ENCODE measurements around the gene ITGA2. TPM values are rescaled to one million over a fixed set of nuclear protein-coding genes. Genes with fewer than 3 reads are reported as not detected.
A peak's percentile ranks its signal among the peaks of the same experiment; 100 is the strongest.

Gene ITGA2
- total RNA-seq, 1 experiment from 2014 or later = 0.69 TPM

DNA sequence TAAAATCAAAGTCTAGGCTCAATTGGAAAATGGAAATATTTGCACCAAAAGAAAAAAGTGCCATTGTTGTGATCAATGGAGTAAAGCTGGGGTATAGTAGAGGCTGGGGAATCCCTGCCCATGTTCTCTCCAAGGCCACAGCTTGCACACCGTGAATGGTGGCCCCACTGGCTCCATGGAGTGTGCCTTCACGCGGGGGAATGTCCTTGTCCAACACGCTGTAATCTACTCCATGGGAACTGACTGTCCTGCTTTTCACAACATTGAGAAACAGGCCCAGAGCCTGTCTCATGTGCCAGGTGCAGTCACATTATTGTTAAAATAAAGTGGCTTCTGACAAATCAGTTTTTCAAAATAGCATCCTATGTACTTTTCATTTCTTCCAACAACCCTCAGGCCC lies 33.1 kb upstream of the ITGA2 start:
- H3K4me1 ChIP-seq (ENCODE audit: insufficient read depth, low read length, poor library complexity, severe bottlenecking) = no peaks in the 10 kb centered on the region
- H3K4me3 ChIP-seq (ENCODE audit: low read depth, low read length, poor library complexity, severe bottlenecking) = no peak overlapping the region
- ChIA-PET POLR2A (ENCODE audit: low non-redundant PET) (no interaction called here), CTCF (no interaction called here)
- H3K9me3 ChIP-seq (ENCODE audit: low read depth, low read length, poor library complexity, severe bottlenecking) = no peaks in the 10 kb centered on the region
- BruUV-seq (replicated peaks) = no TSS peak
- H3K36me3 ChIP-seq (ENCODE audit: insufficient read depth, low read length, poor library complexity, severe bottlenecking) = no peaks in the 10 kb centered on the region
- TF ChIP-seq, protein P1, sequence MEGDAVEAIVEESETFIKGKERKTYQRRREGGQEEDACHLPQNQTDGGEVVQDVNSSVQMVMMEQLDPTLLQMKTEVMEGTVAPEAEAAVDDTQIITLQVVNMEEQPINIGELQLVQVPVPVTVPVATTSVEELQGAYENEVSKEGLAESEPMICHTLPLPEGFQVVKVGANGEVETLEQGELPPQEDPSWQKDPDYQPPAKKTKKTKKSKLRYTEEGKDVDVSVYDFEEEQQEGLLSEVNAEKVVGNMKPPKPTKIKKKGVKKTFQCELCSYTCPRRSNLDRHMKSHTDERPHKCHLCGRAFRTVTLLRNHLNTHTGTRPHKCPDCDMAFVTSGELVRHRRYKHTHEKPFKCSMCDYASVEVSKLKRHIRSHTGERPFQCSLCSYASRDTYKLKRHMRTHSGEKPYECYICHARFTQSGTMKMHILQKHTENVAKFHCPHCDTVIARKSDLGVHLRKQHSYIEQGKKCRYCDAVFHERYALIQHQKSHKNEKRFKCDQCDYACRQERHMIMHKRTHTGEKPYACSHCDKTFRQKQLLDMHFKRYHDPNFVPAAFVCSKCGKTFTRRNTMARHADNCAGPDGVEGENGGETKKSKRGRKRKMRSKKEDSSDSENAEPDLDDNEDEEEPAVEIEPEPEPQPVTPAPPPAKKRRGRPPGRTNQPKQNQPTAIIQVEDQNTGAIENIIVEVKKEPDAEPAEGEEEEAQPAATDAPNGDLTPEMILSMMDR (conservative IDR thresholded peaks at IDR 0.05; ENCODE audit: low read depth, low read length) = no peak
- TF ChIP-seq EZH2 (IDR thresholded peaks at IDR 0.05; ENCODE audit: borderline replicate concordance, low read depth, low read length, poor library complexity, severe bottlenecking) = no peak
- intact Hi-C loops (cut with micrococcal nuclease; ENCODE audit: unreplicated experiment) = no loop called here
- H3K27ac ChIP-seq (ENCODE audit: low read depth, low read length, poor library complexity, severe bottlenecking) = no peak overlapping the region
- H3K27me3 ChIP-seq (replicated peaks; ENCODE audit: insufficient read depth, low read depth, low read length, poor library complexity) = no peaks in the 10 kb centered on the region
- no peak for DNase-seq (ENCODE audit: low spot score)

DNA sequence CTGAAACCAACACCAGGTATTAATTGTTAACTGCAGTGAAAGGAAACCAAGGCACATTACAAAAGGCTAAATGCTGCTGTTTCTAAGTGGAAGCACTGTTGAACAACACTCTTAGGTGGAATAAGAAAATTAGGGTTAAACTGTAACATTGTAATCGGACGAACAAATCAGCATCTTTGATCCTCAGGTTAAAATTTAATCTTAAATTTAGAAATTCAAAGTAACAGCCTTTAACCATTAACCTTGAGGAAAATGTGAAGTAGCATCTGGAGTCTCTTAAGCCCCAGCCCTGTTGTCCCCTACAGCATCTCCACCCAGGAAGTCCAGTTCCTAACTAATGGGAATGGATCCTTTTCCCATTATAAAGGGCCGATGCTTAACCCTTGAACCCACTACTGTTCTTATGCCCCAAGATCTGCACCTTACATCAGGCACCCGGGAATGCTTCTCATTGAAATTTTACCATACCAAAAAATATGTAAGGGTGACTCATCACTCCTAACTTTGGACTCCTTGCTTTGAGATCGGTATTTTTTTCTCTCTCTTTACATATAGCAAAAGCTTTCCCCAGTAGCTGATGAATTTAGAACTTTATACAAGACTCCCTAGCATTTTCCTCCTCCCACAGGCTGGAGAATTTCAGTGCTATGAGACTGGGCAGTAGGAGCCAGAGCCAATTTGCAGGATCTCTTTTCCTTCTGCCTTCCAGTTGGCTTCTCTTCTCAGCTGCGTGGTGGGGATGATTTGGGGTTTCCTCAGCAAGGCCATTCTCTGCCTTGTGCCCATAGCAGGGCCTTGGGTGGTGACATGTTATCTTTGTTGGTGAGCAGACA lies 32.0 kb upstream of the ITGA2 start:
- no TSS peak for BruUV-seq (replicated peaks)
- no peaks in the 10 kb centered on the region for H3K27me3 ChIP-seq (replicated peaks; ENCODE audit: insufficient read depth, low read depth, low read length, poor library complexity)
- no peaks in the 10 kb centered on the region for H3K4me1 ChIP-seq (ENCODE audit: insufficient read depth, low read length, poor library complexity, severe bottlenecking)
- DNase-seq (ENCODE audit: low spot score) = no peak
- no peak overlapping the region for H3K4me3 ChIP-seq (ENCODE audit: low read depth, low read length, poor library complexity, severe bottlenecking)
- no peaks in the 10 kb centered on the region for H3K9me3 ChIP-seq (ENCODE audit: low read depth, low read length, poor library complexity, severe bottlenecking)
- no peaks in the 10 kb centered on the region for H3K36me3 ChIP-seq (ENCODE audit: insufficient read depth, low read length, poor library complexity, severe bottlenecking)
- intact Hi-C loops (cut with micrococcal nuclease; ENCODE audit: unreplicated experiment) = no loop called here
- no peak for TF ChIP-seq EZH2 (IDR thresholded peaks at IDR 0.05; ENCODE audit: borderline replicate concordance, low read depth, low read length, poor library complexity, severe bottlenecking)
- TF ChIP-seq, protein P1 (conservative IDR thresholded peaks at IDR 0.05; ENCODE audit: low read depth, low read length) = no peak
- H3K27ac ChIP-seq (ENCODE audit: low read depth, low read length, poor library complexity, severe bottlenecking) = no peak overlapping the region
- ChIA-PET POLR2A (ENCODE audit: low non-redundant PET) (no interaction called here), CTCF (no interaction called here)

DNA sequence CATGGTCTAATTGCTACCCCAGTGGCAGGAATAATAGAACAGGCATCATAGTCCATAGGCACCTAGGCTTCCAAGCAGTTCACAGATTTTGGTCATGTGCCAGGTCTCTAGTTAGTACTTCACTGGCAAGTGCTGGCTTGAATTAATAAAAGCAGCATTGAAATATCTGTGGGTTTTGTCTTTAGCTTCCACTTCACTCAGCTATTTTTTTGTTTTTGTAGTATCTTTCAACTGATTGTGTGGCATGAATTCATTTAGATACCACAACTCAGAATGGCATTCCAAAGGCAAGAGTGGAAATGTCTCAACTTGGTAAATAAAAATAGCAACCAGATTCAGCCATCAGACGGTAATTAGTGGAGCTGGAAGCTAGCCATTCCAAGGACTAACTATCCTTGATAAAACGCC lies 27.9 kb upstream of the ITGA2 start:
- BruUV-seq (replicated peaks) = no TSS peak
- CTCF ChIA-PET = no interaction called here
- POLR2A ChIA-PET (ENCODE audit: low non-redundant PET) = no interaction called here
- Histone ChIP-seq H3K4me1 (ENCODE audit: insufficient read depth, low read length, poor library complexity, severe bottlenecking) (no peaks in the 10 kb centered on the region), H3K9me3 (ENCODE audit: low read depth, low read length, poor library complexity, severe bottlenecking) (no peaks in the 10 kb centered on the region), H3K27ac (ENCODE audit: low read depth, low read length, poor library complexity, severe bottlenecking) (no peak overlapping the region), H3K4me3 (ENCODE audit: low read depth, low read length, poor library complexity, severe bottlenecking) (no peak overlapping the region), H3K36me3 (ENCODE audit: insufficient read depth, low read length, poor library complexity, severe bottlenecking) (no peaks in the 10 kb centered on the region), H3K27me3 (replicated peaks; ENCODE audit: insufficient read depth, low read depth, low read length, poor library complexity) (no peaks in the 10 kb centered on the region)
- intact Hi-C loops (cut with micrococcal nuclease; ENCODE audit: unreplicated experiment) = no loop called here
- no peak for TF ChIP-seq EZH2 (IDR thresholded peaks at IDR 0.05; ENCODE audit: borderline replicate concordance, low read depth, low read length, poor library complexity, severe bottlenecking)
- TF ChIP-seq, protein P1 (conservative IDR thresholded peaks at IDR 0.05; ENCODE audit: low read depth, low read length) = no peak
- peak; percentile 32 for DNase-seq (ENCODE audit: low spot score)
